Measurements from ENCODE around the gene GCAT. TPM values are rescaled to one million over a fixed set of nuclear protein-coding genes. Genes with fewer than 3 reads are reported as not detected.

The GCAT gene
- total and polyA plus RNA-seq, 7 donors, result 5.1 to 14.1 (median 8.3) TPM

DNA sequence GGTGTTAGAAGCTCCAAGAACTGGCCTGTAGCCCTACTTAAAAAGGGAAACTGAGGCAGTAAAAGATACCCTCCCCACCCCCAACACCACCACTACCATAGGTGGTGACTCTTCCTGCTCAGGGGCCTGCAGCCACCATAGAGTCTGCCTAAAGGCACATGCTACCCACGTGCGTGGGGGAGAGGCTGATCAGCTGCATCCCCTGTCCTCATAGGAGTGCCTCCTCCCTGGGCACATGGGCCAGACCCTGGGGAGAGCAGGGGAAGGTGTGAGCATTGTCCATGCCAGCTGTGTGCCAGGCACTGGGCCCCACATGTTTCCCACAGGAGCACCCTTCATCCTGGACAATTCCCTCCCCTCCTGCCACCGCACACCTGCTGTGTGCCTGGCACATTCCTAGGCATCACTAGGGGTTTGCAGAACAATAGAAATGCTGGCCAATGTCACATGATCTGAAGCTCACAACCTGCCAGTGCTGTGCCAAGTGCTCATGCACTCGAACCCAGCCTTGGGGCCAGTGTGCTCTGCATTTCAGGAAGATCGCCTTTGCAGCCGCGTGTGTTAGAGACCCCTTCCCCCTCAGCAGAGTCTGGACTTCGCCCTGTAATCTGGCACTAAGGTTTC is 41.7 kb upstream of the GCAT start:
- peaks cover 7 to 76% (median 28%) of the 10 kb centered on the region in 4 donors for H3K36me3 ChIP-seq

GRCh38 chr22:37768273-37768672 is 39.5 kb upstream of the GCAT start:
- TF ChIP-seq, protein P1, sequence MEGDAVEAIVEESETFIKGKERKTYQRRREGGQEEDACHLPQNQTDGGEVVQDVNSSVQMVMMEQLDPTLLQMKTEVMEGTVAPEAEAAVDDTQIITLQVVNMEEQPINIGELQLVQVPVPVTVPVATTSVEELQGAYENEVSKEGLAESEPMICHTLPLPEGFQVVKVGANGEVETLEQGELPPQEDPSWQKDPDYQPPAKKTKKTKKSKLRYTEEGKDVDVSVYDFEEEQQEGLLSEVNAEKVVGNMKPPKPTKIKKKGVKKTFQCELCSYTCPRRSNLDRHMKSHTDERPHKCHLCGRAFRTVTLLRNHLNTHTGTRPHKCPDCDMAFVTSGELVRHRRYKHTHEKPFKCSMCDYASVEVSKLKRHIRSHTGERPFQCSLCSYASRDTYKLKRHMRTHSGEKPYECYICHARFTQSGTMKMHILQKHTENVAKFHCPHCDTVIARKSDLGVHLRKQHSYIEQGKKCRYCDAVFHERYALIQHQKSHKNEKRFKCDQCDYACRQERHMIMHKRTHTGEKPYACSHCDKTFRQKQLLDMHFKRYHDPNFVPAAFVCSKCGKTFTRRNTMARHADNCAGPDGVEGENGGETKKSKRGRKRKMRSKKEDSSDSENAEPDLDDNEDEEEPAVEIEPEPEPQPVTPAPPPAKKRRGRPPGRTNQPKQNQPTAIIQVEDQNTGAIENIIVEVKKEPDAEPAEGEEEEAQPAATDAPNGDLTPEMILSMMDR (IDR thresholded peaks at IDR 0.05), result no peak
- TF ChIP-seq EP300 (IDR thresholded peaks at IDR 0.05) (no peak), POLR2AphosphoS5 (IDR thresholded peaks at IDR 0.05) (no peak), POLR2A (IDR thresholded peaks at IDR 0.05) (no peak)
- Histone ChIP-seq H3K4me3 (no peak overlapping the region), H3K36me3 (peaks cover 17 to 82% (median 34%) of the 10 kb centered on the region in 4 donors), H3K27ac (no peak overlapping the region), H3K4me1 (peaks cover 0 to 17% (median 15%) of the 10 kb centered on the region in 4 donors), H3K27me3 (no peaks in the 10 kb centered on the region), H3K9me3 (no peaks in the 10 kb centered on the region)
- WGBS, 2 donors, result 97% methylated on average over 3 of the region's 3 CpGs
- intact Hi-C loops (cut with DNase I), result no loop called here
- no peak for DNase-seq

More for the DNA sequence above, 41.7 kb upstream of the GCAT start:
- H3K9me3 ChIP-seq, result no peaks in the 10 kb centered on the region
- peaks cover 0 to 17% (median 15%) of the 10 kb centered on the region in 4 donors for H3K4me1 ChIP-seq
- no peak overlapping the region for H3K4me3 ChIP-seq
- intact Hi-C loops (cut with DNase I), result no loop called here
- no peaks in the 10 kb centered on the region for H3K27me3 ChIP-seq
- peak overlapping the region in 2 of 4 donors; percentile 50 to 59 for H3K27ac ChIP-seq
- no peak for DNase-seq
- 88 to 94% methylated on average over 8 of the region's 8 CpGs for WGBS, 2 donors
- TF ChIP-seq, protein P1 (IDR thresholded peaks at IDR 0.05), result no peak
- TF ChIP-seq EP300 (IDR thresholded peaks at IDR 0.05) (no peak), POLR2A (IDR thresholded peaks at IDR 0.05) (no peak), POLR2AphosphoS5 (IDR thresholded peaks at IDR 0.05) (no peak)

DNA sequence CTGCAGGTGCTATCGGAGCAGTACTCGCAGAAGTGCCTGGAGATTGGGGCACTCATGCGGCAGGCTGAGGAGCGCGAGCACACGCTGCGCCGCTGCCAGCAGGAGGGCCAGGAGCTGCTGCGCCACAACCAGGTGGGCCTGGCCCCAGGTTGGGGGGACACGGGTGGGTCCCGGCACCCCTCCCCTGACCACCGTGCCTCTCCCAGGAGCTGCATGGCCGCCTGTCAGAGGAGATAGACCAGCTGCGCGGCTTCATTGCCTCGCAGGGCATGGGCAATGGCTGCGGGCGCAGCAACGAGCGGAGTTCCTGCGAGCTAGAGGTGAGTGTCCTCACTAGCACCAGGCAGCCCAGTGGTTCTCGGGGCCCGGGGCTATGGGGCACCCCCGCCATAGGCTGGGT is 38.7 kb upstream of the GCAT start:
- no peaks in the 10 kb centered on the region for H3K9me3 ChIP-seq
- no peak overlapping the region for H3K4me3 ChIP-seq
- H3K36me3 ChIP-seq, result peaks cover 20 to 82% (median 37%) of the 10 kb centered on the region in 4 donors
- 94 to 96% methylated on average over 24 of the region's 24 CpGs for WGBS, 2 donors
- TF ChIP-seq POLR2AphosphoS5 (IDR thresholded peaks at IDR 0.05), result no peak
- TF ChIP-seq POLR2A (IDR thresholded peaks at IDR 0.05), result no peak
- TF ChIP-seq, protein P1 (IDR thresholded peaks at IDR 0.05), result no peak
- TF ChIP-seq EP300 (IDR thresholded peaks at IDR 0.05), result no peak
- intact Hi-C loops (cut with DNase I), result no loop called here
- H3K27me3 ChIP-seq, result no peaks in the 10 kb centered on the region
- DNase-seq, result no peak
- H3K4me1 ChIP-seq, result peaks cover 0 to 17% (median 13%) of the 10 kb centered on the region in 4 donors
- no peak overlapping the region for H3K27ac ChIP-seq

DNA sequence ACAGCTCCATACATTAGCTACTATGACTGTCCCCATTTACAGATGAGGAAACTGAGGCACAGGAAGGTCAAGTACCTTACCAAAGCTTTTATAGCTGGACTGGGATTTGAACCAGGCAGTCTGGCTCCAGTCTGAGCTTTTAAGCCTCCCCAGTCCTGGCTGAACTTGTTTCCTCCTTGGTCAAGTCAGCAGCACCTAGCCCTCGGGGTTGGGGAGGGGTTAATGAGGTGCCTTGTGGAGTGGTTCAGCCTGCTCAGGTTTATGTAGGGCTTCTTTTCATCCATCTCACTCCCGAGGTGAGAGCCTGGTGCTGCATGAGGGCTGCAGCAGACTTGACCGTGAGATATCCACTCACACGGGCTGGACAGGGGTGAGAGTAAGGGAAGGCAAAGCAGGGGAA is 36.7 kb upstream of the GCAT start:
- 59 to 66% methylated on average over 4 of the region's 4 CpGs for WGBS, 2 donors
- H3K27me3 ChIP-seq, result no peaks in the 10 kb centered on the region
- H3K4me3 ChIP-seq, result no peak overlapping the region
- intact Hi-C loops (cut with DNase I), result no loop called here
- no peaks in the 10 kb centered on the region for H3K4me1 ChIP-seq
- H3K27ac ChIP-seq, result no peak overlapping the region
- TF ChIP-seq, protein P1 (IDR thresholded peaks at IDR 0.05), result no peak
- TF ChIP-seq POLR2AphosphoS5 (IDR thresholded peaks at IDR 0.05), result no peak
- TF ChIP-seq EP300 (IDR thresholded peaks at IDR 0.05), result no peak
- TF ChIP-seq POLR2A (IDR thresholded peaks at IDR 0.05), result no peak
- no peak for DNase-seq
- no peaks in the 10 kb centered on the region for H3K9me3 ChIP-seq
- H3K36me3 ChIP-seq, result peaks cover 20 to 79% (median 37%) of the 10 kb centered on the region in 4 donors
